Fibroblast of lung (primary cell): Measurements from ENCODE around the gene CDH4. TPM values are rescaled to one million over a fixed set of nuclear protein-coding genes. Genes with fewer than 3 reads are reported as not detected.
"Not testable (repeated sequence)": the region's sequence is repeated elsewhere in the genome, so short reads cannot be mapped to it uniquely, and the experiment has no call there.

Source experiments
- DNase-seq, 2 donors: peaks; one replicate each; pipeline versions ENCODE4 v3.0.0 to v3.0.0-alpha.2; 2010; ENCODE audit warnings: low read depth in 2 of 2
- H2AFZ ChIP-seq: 2 replicates; pipeline ENCODE4 v1.5.1; 2012; ENCODE audit warnings: low read length, control low read depth, inconsistent platforms
- H3K27ac ChIP-seq: 2 replicates; pipeline ENCODE4 v1.5.1; 2011; ENCODE audit warnings: low read length, control low read depth; ENCODE audit not compliant: insufficient read depth
- H3K27me3 ChIP-seq: 2 replicates; pipeline ENCODE4 v1.5.1; 2011; ENCODE audit warnings: mild to moderate bottlenecking, low read length; ENCODE audit not compliant: control insufficient read depth, insufficient read depth
- H3K36me3 ChIP-seq: 2 replicates; pipeline ENCODE4 v1.5.1; 2011; ENCODE audit warnings: low read length; ENCODE audit not compliant: control insufficient read depth, insufficient read depth
- H3K4me1 ChIP-seq: 2 replicates; pipeline ENCODE4 v1.5.1; 2011; ENCODE audit warnings: low read length; ENCODE audit not compliant: control insufficient read depth, insufficient read depth; ENCODE audit errors: extremely low read depth
- H3K4me2 ChIP-seq: 2 replicates; pipeline ENCODE4 v1.5.1; 2011; ENCODE audit warnings: low read length, control low read depth; ENCODE audit not compliant: insufficient read depth; ENCODE audit errors: extremely low read depth
- H3K4me3 ChIP-seq, 4 experiments: fragments of 200-600 bp in 1 of 4; sonication (generic) in 1 of 4; replicated peaks in 1 of 4; 2 replicates each; pipeline ENCODE4 v1.5.1; 2011 to 2016; ENCODE audit warnings: low read length in 4 of 4, low read depth in 3 of 4, mild to moderate bottlenecking in 3 of 4, control low read depth in 2 of 4, inconsistent platforms in 1 of 4, mixed read lengths in 1 of 4; ENCODE audit not compliant: insufficient read depth in 1 of 4; ENCODE audit errors: control extremely low read depth in 1 of 4
- H3K79me2 ChIP-seq: 2 replicates; pipeline ENCODE4 v1.5.1; 2012; ENCODE audit warnings: mild to moderate bottlenecking, low read length, inconsistent platforms; ENCODE audit not compliant: control insufficient read depth, insufficient read depth
- H3K9ac ChIP-seq: 2 replicates; pipeline ENCODE4 v1.5.1; 2011; ENCODE audit warnings: mild to moderate bottlenecking, low read length, control low read depth; ENCODE audit not compliant: insufficient read depth
- H3K9me3 ChIP-seq: 2 replicates; pipeline ENCODE4 v1.5.1; 2012; ENCODE audit warnings: low read depth, low read length; ENCODE audit not compliant: control insufficient read depth, insufficient read depth
- H4K20me1 ChIP-seq: 2 replicates; pipeline ENCODE4 v1.5.1; 2011; ENCODE audit warnings: low read length; ENCODE audit not compliant: control insufficient read depth, insufficient read depth; ENCODE audit errors: extremely low read depth
- EZH2 ChIP-seq: IDR thresholded peaks from 2 replicates; pipeline ENCODE4 v1.5.1; 2012; ENCODE audit warnings: low read length, control low read depth, mild to moderate bottlenecking; ENCODE audit errors: missing control alignments
- polyA plus RNA-seq, 2 donors: library from polyadenylated mRNA; depleted of rRNA in 1 of 2; stranded (reverse) in 1 of 2; unstranded in 1 of 2; fragments of >200 nt; gene quantifications; 2 replicates each; pipeline ENCODE4 v1.2.1, GENCODE V29; 2011 to 2012; ENCODE audit warnings: missing spikeins in 1 of 2
- total RNA-seq: library from RNA; depleted of rRNA; stranded (reverse); fragments of >200 nt; gene quantifications from 2 replicates; pipeline ENCODE4 v1.2.1, GENCODE V29; 2014
- TF ChIP-seq, protein P1 (sequence below), 2 donors: IDR thresholded peaks in 1 of 2; conservative IDR thresholded peaks in 1 of 2; 1 replicate in 1 of 2; 2 replicates in 1 of 2; pipeline ENCODE4 v1.5.1; 2011 to 2012; ENCODE audit warnings: low read length in 2 of 2, control low read depth in 1 of 2, inconsistent platforms in 1 of 2, low read depth in 1 of 2, mild to moderate bottlenecking in 1 of 2

CDH4 gene
- total and polyA plus RNA-seq, 2 donors (not counting 1 experiment from before 2014, with no cell fraction given), result 4.8 to 6.8 TPM

DNA sequence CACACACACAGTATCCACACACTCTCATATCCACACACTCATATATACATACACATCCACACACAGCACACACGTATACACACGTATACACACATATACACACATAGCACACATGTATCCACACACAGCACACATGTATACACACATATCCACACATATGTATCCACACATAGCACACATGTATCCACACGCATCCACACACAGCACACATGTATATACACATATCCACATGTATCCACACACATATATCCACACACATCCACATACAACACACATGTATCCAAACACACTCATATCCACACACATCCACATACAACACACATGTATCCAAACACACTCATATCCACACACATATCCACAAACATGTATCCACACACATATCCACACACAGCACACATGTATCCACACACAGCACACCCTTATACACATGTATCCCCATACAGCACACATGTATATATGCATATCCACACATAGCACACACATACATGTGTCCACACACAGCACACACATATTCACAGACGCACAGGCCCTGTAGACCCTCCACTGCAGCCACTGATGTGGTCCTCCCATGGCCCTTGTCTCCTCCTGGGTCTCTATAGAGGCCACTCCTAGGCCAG is 172.1 kb downstream of the CDH4 start:
- no peaks in the 10 kb centered on the region for H3K79me2 ChIP-seq
- no peaks in the 10 kb centered on the region for H3K4me1 ChIP-seq
- H3K36me3 ChIP-seq, result no peaks in the 10 kb centered on the region
- no peak overlapping the region for H2AFZ ChIP-seq
- no peak overlapping the region for H3K4me2 ChIP-seq
- DNase-seq, result no peak
- no peak overlapping the region for H3K4me3 ChIP-seq
- no peaks in the 10 kb centered on the region for H3K27me3 ChIP-seq
- H3K9me3 ChIP-seq, result no peaks in the 10 kb centered on the region
- H3K9ac ChIP-seq, result no peak overlapping the region
- no peaks in the 10 kb centered on the region for H4K20me1 ChIP-seq
- TF ChIP-seq EZH2, result no peak
- TF ChIP-seq, protein P1, sequence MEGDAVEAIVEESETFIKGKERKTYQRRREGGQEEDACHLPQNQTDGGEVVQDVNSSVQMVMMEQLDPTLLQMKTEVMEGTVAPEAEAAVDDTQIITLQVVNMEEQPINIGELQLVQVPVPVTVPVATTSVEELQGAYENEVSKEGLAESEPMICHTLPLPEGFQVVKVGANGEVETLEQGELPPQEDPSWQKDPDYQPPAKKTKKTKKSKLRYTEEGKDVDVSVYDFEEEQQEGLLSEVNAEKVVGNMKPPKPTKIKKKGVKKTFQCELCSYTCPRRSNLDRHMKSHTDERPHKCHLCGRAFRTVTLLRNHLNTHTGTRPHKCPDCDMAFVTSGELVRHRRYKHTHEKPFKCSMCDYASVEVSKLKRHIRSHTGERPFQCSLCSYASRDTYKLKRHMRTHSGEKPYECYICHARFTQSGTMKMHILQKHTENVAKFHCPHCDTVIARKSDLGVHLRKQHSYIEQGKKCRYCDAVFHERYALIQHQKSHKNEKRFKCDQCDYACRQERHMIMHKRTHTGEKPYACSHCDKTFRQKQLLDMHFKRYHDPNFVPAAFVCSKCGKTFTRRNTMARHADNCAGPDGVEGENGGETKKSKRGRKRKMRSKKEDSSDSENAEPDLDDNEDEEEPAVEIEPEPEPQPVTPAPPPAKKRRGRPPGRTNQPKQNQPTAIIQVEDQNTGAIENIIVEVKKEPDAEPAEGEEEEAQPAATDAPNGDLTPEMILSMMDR (conservative IDR thresholded peaks at IDR 0.05 in 1 of 2, IDR thresholded peaks at IDR 0.05 in 1 of 2; ENCODE audit: low read depth in 1 of 2, low read length in 2 of 2), result no peak
- no peak overlapping the region for H3K27ac ChIP-seq

GRCh38 chr20:61424628-61425420 is 172.8 kb downstream of the CDH4 start:
- H2AFZ ChIP-seq, result no peak overlapping the region
- H3K4me2 ChIP-seq, result no peak overlapping the region
- H3K79me2 ChIP-seq, result no peaks in the 10 kb centered on the region
- no peak overlapping the region for H3K4me3 ChIP-seq
- H3K27me3 ChIP-seq, result no peaks in the 10 kb centered on the region
- H3K9me3 ChIP-seq, result no peaks in the 10 kb centered on the region
- no peak for DNase-seq
- TF ChIP-seq, protein P1 (conservative IDR thresholded peaks at IDR 0.05 in 1 of 2, IDR thresholded peaks at IDR 0.05 in 1 of 2; ENCODE audit: low read depth in 1 of 2, low read length in 2 of 2), result no peak
- no peak for TF ChIP-seq EZH2
- no peak overlapping the region for H3K9ac ChIP-seq
- no peaks in the 10 kb centered on the region for H4K20me1 ChIP-seq
- H3K4me1 ChIP-seq, result no peaks in the 10 kb centered on the region
- H3K27ac ChIP-seq, result no peak overlapping the region
- H3K36me3 ChIP-seq, result no peaks in the 10 kb centered on the region

DNA sequence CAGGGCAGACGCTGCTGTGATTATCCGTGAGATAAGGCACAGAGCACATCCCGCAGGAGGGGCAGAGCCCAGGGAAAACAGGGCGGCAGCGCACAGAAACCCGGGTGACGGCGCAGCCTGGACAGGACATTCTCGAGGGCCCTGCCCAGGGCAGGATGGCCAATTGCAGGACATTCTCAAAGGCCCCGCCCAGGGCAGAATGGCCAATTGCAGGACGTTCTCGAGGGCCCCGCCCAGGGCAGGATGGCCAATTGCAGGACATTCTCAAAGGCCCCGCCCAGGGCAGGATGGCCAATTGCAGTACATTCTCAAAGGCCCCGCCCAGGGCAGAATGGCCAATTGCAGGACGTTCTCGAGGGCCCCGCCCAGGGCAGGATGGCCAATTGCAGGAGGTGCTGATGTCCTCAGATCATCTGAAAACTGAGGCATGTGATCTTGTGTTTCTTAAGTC is 173.5 kb downstream of the CDH4 start:
- H3K27ac ChIP-seq, H3K4me2 ChIP-seq, DNase-seq, H3K4me3 ChIP-seq, H3K9me3 ChIP-seq, H3K4me1 ChIP-seq, H2AFZ ChIP-seq, H4K20me1 ChIP-seq, H3K9ac ChIP-seq, H3K27me3 ChIP-seq, H3K36me3 ChIP-seq, H3K79me2 ChIP-seq: not testable (repeated sequence)
